ENCODE measurements around the gene MANBA.
A peak's percentile ranks its signal among the peaks of the same experiment; 100 is the strongest.

MANBA gene

GRCh38 chr4:102678107-102678506 is 82.7 kb downstream of the MANBA start:
- no peak for DNase-seq

- DNase-seq, result no peak
These were observed 85.6 kb downstream of the MANBA start for GRCh38 chr4:102675141-102675540.

DNA sequence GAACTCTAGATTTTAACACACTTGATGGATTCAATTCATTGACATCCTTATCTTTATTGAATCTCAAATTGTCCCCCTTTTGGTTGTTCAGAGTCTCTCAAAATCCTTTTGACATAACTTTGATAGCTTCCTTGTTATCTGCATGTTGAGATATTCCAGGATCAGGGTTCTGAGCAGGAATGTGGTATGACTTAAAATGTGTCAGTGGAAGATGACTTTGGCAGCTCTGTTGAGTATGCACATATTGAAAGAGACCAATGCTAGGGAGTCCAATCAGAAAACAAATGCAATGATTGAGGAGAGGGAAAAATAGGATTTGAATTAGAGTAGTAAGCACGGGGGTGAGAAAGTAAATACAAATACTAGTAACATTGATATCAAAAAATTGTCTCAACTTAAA is 93.8 kb downstream of the MANBA start:
- DNase-seq, result no peak

GRCh38 chr4:102665527-102665926 is 95.2 kb downstream of the MANBA start:
- DNase-seq, result no peak

DNA sequence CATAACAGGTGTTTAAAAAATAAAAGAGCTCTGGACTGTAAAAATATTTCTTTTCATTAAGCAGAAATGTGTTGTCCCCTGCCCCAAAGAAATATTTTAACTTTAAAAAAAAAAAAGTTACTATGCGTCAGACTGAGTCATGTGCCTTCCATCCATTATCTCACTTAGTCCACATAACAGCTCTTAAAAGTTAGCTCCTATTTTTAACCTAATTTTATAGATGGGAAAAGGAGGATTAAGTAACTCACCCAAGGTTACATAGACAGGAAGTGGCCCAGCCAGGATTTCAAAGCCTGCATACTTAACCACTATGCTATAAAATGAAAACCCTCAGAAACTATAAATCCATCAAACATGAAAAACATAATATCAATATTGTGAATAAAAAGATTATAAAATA is 97.7 kb downstream of the MANBA start:
- DNase-seq, result no peak

DNA sequence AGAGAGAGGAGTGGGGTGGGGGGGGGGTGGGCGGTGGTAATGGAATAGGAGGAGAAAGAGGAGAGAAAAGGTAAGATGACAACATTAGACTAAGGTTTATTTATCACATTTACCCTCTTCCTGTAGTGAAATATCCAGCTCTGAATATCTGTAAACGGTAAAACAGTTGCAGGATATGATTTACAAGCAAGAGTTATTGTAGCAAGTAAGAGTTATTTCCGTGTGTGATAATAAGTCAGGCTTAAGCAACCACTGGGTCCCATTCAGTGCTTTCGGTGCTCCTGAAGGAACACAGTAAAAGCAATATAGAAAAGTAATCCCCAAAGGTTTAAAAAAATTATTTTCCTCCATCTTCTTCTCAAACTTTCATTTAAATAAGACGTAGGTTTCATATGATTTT is 103.6 kb downstream of the MANBA start:
- no peak for DNase-seq

- DNase-seq, result no peak
These were observed 113.7 kb downstream of the MANBA start for GRCh38 chr4:102647117-102647516.

DNA sequence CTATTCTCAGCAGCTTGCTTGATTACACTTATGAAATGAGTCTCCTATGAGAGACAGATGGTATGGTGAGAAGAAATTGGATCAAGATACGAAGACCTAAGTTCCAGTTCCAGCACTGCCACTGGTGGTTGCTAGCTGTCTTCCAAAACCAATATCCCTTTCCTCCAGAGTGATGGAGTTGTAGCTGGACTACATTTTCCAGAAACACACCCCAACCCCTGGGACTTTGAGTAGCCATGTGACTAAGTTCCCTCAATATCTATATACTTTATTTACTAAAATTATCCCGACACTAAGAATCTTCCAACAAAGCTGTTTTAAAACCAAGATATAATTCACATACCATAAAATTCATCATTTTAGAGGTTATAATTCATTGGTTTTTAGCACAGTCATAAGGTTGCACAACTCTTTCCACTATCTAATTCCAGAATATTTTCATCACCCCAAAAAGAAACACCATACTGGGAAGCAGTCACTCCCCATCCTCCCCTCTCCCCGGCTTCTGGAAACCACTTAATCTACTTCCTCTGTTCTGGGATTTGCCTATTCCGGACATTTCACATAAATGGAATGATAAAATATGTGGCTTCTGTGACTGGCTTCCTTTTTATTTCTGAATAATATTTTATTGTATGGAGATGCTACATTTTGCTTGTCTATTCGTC is 118.0 kb downstream of the MANBA start:
- no peak for DNase-seq

GRCh38 chr4:102641793-102642192 is 119.0 kb downstream of the MANBA start:
- DNase-seq, result no peak

- no peak for DNase-seq
These were observed 120.1 kb downstream of the MANBA start for GRCh38 chr4:102640669-102641068.

GRCh38 chr4:102639598-102639997 is 121.2 kb downstream of the MANBA start:
- no peak for DNase-seq

DNA sequence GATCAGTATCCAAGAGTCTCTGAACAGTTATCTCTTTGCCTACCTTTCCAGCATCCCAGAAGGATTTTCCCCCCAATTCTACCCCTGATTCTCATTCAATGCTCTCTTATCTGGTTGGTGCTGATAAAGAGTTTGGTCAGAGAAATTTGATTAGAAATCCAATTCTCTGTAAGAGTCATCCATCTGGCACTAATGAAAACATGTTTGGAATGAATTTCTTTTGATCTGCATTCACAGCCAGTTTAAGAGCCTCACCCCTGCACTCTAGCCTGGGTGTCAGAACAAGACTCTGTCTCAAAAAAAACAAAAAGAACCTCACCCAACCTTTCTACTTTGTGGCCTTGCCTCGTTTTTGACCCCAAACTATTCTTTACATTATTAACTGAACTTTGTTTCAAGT is 122.1 kb downstream of the MANBA start:
- DNase-seq, result no peak

GRCh38 chr4:102637391-102637790 is 123.4 kb downstream of the MANBA start:
- DNase-seq, result no peak

GRCh38 chr4:102633100-102633499 is 127.7 kb downstream of the MANBA start:
- DNase-seq, result no peak

GRCh38 chr4:102632241-102633065 is 128.3 kb downstream of the MANBA start:
- no peak for DNase-seq

DNA sequence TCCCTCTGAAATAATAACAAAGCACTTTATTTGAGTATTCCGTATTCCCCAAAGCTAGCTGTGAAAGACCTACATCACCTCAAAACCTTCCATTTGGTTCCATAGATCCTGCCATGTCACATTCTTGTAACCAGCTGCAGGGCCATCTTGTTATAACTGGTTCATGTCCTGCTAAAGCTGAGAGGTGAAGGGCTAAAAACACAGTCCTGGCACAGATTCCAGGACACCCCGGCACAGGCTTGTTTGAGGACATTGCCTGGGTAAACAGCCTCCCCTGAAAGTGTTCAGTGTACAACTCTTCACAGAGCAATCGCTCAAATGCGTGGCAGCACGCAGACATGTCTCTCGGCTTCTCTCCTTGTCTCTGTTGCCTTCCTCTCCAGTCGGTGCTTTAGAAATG is 129.2 kb downstream of the MANBA start:
- DNase-seq, result no peak

DNA sequence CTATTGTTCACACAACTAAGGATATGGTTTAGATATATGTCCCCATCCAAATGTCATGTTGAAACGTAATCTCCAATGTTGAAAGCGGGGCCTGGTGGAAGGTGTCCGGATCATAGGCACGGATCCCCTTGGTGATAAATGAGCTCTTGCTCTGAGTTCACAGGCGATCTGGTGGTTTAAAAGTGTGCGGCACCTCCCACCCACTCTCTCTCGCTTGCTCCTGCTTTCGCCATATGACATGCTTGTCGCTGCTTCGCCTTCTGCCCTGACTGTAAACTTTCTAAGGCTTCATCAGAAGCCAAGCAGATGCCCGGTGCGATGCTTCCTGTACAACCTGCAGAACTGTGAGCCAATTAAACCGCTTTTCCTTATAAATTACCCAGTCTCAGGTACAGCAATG is 131.1 kb downstream of the MANBA start:
- no peak for DNase-seq

DNA sequence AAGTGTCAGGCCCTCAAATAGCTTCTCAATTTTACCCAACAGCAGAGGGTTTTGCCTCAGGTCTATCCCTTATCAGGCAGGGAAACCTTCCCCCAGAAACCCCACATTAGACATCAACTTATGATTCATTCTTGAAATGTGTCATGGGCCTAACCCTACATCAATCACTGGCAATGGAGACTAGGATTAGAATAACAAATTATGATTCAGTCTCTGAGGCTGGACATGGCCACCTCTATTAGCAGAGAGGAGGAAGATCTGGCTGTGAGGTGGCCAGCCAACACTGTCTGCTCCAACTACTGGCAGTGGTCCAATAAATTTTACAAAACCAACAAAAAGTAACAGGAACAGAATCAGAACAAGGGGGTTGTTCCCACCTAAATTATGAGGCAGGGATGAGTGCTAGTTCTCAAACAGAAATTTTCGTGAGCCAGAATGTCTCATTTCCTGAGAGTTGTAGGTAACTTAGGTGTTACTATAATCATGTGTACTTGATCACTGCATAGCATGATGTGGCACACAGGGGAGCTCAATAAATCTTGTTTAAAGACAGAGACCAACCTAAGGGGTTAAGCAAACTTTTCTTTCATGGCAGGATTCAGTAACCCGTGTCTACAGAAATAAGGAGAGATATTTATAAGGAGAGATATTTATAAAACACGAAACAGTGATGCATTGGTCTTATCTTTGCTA is 132.8 kb downstream of the MANBA start:
- no peak for DNase-seq

GRCh38 chr4:102625232-102625930 is 135.4 kb downstream of the MANBA start:
- DNase-seq, result no peak

DNA sequence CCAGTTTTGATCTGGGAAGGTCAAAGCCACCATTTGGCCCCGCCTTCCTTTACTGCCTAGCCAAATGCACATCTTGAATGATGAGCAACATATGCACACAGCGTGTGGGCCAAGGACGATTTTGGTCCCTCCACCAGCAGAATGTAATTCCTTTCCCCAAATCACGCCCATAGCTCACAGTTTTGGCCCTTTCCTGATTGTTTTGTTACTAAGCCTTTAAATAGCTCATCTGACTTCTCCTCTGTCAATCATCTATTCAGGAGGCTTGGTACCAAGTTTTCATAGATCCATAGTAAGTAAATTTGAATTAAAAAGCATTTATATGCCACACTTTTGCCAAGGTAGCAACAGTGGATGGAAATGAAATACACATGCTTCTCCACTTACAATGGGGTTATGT is 136.3 kb downstream of the MANBA start:
- no peak for DNase-seq

- no peak for DNase-seq
These were observed 137.1 kb downstream of the MANBA start for GRCh38 chr4:102623622-102624021.

- peak; percentile 55 for DNase-seq
These were observed 139.9 kb downstream of the MANBA start for GRCh38 chr4:102620697-102621497.

Measured in right kidney (tissue), 1 donor.